ENCODE results near the gene FAM47E.

GRCh38 chr4:76293772-76294171 lies 42.3 kb downstream of the FAM47E start:
- no peak for TF ChIP-seq CTCF (IDR thresholded peaks at IDR 0.05)
- no peak for TF ChIP-seq POLR2A (IDR thresholded peaks at IDR 0.05)

All from adrenal gland (tissue), 5 donors.